Measurements from ENCODE around the gene SCCPDH. TPM values are rescaled to one million over a fixed set of nuclear protein-coding genes. Genes with fewer than 3 reads are reported as not detected.

SCCPDH gene
- total and polyA plus RNA-seq, 3 donors from 2014 or later, result 103 to 289 (median 132) TPM

- no peak overlapping the region for H3K27ac ChIP-seq
- TF ChIP-seq POLR2A (IDR thresholded peaks at IDR 0.05) (no peak), CTCF (IDR thresholded peaks at IDR 0.05) (no peak)
- intact Hi-C loops (cut with DNase I; ENCODE audit: low total_unique reads), result no loop called here
Observed at GRCh38 chr1:246680190-246680589, 44.0 kb upstream of the SCCPDH start.

GRCh38 chr1:246680696-246681130, 43.5 kb upstream of the SCCPDH start:
- Histone ChIP-seq H3K4me1 (peaks cover 6% of the 10 kb centered on the region), H3K9me3 (no peaks in the 10 kb centered on the region), H3K36me3 (ENCODE audit: low read depth, missing control alignments) (no peaks in the 10 kb centered on the region), H3K4me3 (no peak overlapping the region), H3K27me3 (no peaks in the 10 kb centered on the region), H3K27ac (no peak overlapping the region)
- no peak for DNase-seq
- TF ChIP-seq CTCF (IDR thresholded peaks at IDR 0.05) (no peak), POLR2A (IDR thresholded peaks at IDR 0.05) (no peak)
- intact Hi-C loops (cut with DNase I; ENCODE audit: low total_unique reads), result no loop called here
- WGBS, 2 donors, result 81 to 84% methylated on average over 10 of the region's 10 CpGs

More at GRCh38 chr1:246680190-246680589, 44.0 kb upstream of the SCCPDH start:
- no peak for DNase-seq
- H3K4me3 ChIP-seq, result no peak overlapping the region
- WGBS, 2 donors, result 84 to 87% methylated on average over 8 of the region's 8 CpGs
- no peaks in the 10 kb centered on the region for H3K27me3 ChIP-seq
- H3K4me1 ChIP-seq, result peaks cover 6% of the 10 kb centered on the region
- H3K9me3 ChIP-seq, result no peaks in the 10 kb centered on the region
- H3K36me3 ChIP-seq (ENCODE audit: low read depth, missing control alignments), result no peaks in the 10 kb centered on the region

GRCh38 chr1:246681900-246682895, 42.0 kb upstream of the SCCPDH start:
- peaks cover 6% of the 10 kb centered on the region for H3K4me1 ChIP-seq
- no peak overlapping the region for H3K27ac ChIP-seq
- H3K9me3 ChIP-seq, result no peaks in the 10 kb centered on the region
- 58 to 59% methylated on average over 15 of the region's 15 CpGs for WGBS, 2 donors
- DNase-seq, result no peak
- no peaks in the 10 kb centered on the region for H3K36me3 ChIP-seq (ENCODE audit: low read depth, missing control alignments)
- no peak overlapping the region for H3K4me3 ChIP-seq
- no peaks in the 10 kb centered on the region for H3K27me3 ChIP-seq
- intact Hi-C loops (cut with DNase I; ENCODE audit: low total_unique reads), result no loop called here
- TF ChIP-seq POLR2A (IDR thresholded peaks at IDR 0.05), result no peak
- TF ChIP-seq CTCF (IDR thresholded peaks at IDR 0.05), result no peak

DNA sequence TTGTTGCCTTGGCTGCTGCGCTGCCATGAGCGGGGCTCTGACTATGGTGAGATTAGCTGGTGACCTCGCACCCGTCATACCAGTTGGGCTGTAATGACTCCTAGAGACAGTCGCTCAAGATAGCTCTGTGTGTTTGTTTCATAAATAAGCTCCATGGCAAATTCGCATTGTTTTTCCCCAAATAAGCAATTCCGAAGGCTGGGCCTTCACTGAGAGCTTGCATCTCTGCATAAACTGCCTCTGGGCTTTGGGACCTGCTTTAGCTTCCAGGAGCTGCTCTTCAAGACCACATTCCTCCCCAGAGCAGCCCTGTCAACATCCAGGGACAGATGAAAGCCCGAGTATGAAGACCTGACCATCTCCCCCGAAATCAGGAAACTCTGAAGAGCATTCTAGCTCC, 40.7 kb upstream of the SCCPDH start:
- no peak for DNase-seq
- peaks cover 6% of the 10 kb centered on the region for H3K4me1 ChIP-seq
- H3K27me3 ChIP-seq, result no peaks in the 10 kb centered on the region
- H3K9me3 ChIP-seq, result no peaks in the 10 kb centered on the region
- intact Hi-C loops (cut with DNase I; ENCODE audit: low total_unique reads), result no loop called here
- no peak overlapping the region for H3K27ac ChIP-seq
- H3K4me3 ChIP-seq, result no peak overlapping the region
- TF ChIP-seq POLR2A (IDR thresholded peaks at IDR 0.05), result no peak
- no peak for TF ChIP-seq CTCF (IDR thresholded peaks at IDR 0.05)
- WGBS, 2 donors, result 69 to 79% methylated on average over 9 of the region's 9 CpGs
- H3K36me3 ChIP-seq (ENCODE audit: low read depth, missing control alignments), result no peaks in the 10 kb centered on the region

Data from testis (tissue), 3 donors.